Body of pancreas (tissue), 4 donors: Measurements from ENCODE around the gene ESF1. TPM values are rescaled to one million over a fixed set of nuclear protein-coding genes. Genes with fewer than 3 reads are reported as not detected.

Experiments used
- ATAC-seq: fragments of 150-250 bp; one replicate; pipeline ENCODE4 v1.9.1; 2016
- DNase-seq, 4 donors: peaks; one replicate each; pipeline ENCODE4 v3.0.0-alpha.2; 2019
- H3K27ac ChIP-seq, 4 donors: fragments of 200-600 bp; sonication (generic); 1 replicate in 3 of 4; 2 replicates in 1 of 4; pipeline versions ENCODE4 v1.5.1 to v1.6.1; 2016 to 2019; ENCODE audit warnings: mild to moderate bottlenecking in 1 of 4, mixed read lengths in 1 of 4, moderate library complexity in 1 of 4
- H3K27me3 ChIP-seq, 2 donors: fragments of 200-600 bp; sonication (generic); one replicate each; pipeline ENCODE4 v1.6.0; 2016; ENCODE audit warnings: mild to moderate bottlenecking in 1 of 2
- H3K36me3 ChIP-seq, 2 donors: fragments of 200-600 bp; sonication (generic); replicated peaks in 1 of 2; 2 replicates each; pipeline ENCODE4 v1.5.1; 2016; ENCODE audit warnings: low read depth in 2 of 2; ENCODE audit not compliant: insufficient read depth in 1 of 2
- H3K4me1 ChIP-seq: fragments of 200-600 bp; sonication (generic); one replicate; pipeline ENCODE4 v1.6.0; 2016
- H3K4me3 ChIP-seq, 2 donors: fragments of 200-600 bp; sonication (generic); 1 replicate in 1 of 2; 2 replicates in 1 of 2; pipeline ENCODE4 v1.5.1; 2016 to 2019
- H3K9me3 ChIP-seq, 3 donors: fragments of 200-600 bp; sonication (generic); 1 replicate in 2 of 3; 2 replicates in 1 of 3; pipeline ENCODE4 v1.5.1; 2016
- POLR2A ChIP-seq, 3 donors: fragments of 450-650 bp; IDR thresholded peaks; one replicate each; pipeline ENCODE4 v1.6.1; 2016; ENCODE audit warnings: antibody characterized with exemption in 3 of 3, mild to moderate bottlenecking in 2 of 3
- WGBS, 2 donors: methylation state at CpG; one replicate each; pipeline ENCODE4 v1.1.5; 2017; 5-methylcytosine and 5-hydroxymethylcytosine counted together
- intact Hi-C: fragments of 100-400 bp; cut with DNase I; formaldehyde crosslinking; loops from one replicate; pipeline ENCODE4 v1.15.1; 2023
- total RNA-seq, 2 donors: library from RNA; depleted of rRNA; stranded (reverse); fragments of >200 nt; gene quantifications; one replicate each; pipeline ENCODE4 v1.1.0, GENCODE V29; 2016
- TF ChIP-seq, protein P1 (sequence below), 7 experiments: fragments of 450-650 bp in 4 of 7; fragments of 200-600 bp in 3 of 7; sonication (generic) in 3 of 7; IDR thresholded peaks; one replicate each; pipeline ENCODE4 v1.5.1; 2016 to 2019; ENCODE audit warnings: antibody characterized with exemption in 7 of 7

Gene ESF1
- total RNA-seq, 2 donors from 2014 or later = 12.5 to 16.5 TPM

GRCh38 chr20:13736436-13737191 is 48.1 kb downstream of the ESF1 start:
- H3K4me1 ChIP-seq = no peaks in the 10 kb centered on the region
- no peak for DNase-seq
- no peaks in the 10 kb centered on the region for H3K27me3 ChIP-seq
- peaks cover 5 to 11% of the 10 kb centered on the region in 2 donors for H3K36me3 ChIP-seq
- no peak overlapping the region for H3K4me3 ChIP-seq
- intact Hi-C loops = no loop called here
- peak; percentile 33 for ATAC-seq
- TF ChIP-seq, protein P1, sequence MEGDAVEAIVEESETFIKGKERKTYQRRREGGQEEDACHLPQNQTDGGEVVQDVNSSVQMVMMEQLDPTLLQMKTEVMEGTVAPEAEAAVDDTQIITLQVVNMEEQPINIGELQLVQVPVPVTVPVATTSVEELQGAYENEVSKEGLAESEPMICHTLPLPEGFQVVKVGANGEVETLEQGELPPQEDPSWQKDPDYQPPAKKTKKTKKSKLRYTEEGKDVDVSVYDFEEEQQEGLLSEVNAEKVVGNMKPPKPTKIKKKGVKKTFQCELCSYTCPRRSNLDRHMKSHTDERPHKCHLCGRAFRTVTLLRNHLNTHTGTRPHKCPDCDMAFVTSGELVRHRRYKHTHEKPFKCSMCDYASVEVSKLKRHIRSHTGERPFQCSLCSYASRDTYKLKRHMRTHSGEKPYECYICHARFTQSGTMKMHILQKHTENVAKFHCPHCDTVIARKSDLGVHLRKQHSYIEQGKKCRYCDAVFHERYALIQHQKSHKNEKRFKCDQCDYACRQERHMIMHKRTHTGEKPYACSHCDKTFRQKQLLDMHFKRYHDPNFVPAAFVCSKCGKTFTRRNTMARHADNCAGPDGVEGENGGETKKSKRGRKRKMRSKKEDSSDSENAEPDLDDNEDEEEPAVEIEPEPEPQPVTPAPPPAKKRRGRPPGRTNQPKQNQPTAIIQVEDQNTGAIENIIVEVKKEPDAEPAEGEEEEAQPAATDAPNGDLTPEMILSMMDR (IDR thresholded peaks at IDR 0.05) = no peak
- TF ChIP-seq POLR2A (IDR thresholded peaks at IDR 0.05) = no peak
- no peak overlapping the region for H3K27ac ChIP-seq
- 78 to 86% methylated on average over 3 of the region's 3 CpGs for WGBS, 2 donors
- no peaks in the 10 kb centered on the region for H3K9me3 ChIP-seq

DNA sequence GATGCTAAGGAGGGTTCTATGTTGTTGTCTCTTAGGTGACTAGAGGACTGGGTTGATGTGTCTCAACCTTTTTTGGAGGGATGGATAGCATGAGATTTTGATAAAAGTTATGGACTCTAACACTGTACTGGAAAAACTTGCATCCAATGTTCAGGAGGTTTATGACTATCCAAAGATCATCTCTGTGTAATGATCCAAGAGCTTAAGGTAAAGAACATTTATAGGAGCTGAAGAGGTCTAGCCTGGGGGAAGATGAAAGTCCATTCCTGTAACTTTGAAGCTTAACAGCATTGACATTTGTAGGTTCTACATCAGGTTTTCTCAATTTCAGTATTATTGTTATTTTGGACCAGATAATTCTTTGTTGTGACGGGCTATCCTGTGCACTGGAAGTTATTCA is 48.9 kb downstream of the ESF1 start:
- ATAC-seq (no peak), DNase-seq (no peak)
- intact Hi-C loops = no loop called here
- H3K27me3 ChIP-seq = no peaks in the 10 kb centered on the region
- TF ChIP-seq, protein P1 (IDR thresholded peaks at IDR 0.05) = no peak
- no peak for TF ChIP-seq POLR2A (IDR thresholded peaks at IDR 0.05)
- WGBS, 2 donors = 94 to 100% methylated on average over 1 of the region's 1 CpG
- H3K36me3 ChIP-seq = peaks cover 5 to 6% of the 10 kb centered on the region in 2 donors
- no peak overlapping the region for H3K27ac ChIP-seq
- no peaks in the 10 kb centered on the region for H3K4me1 ChIP-seq
- H3K4me3 ChIP-seq = no peak overlapping the region
- H3K9me3 ChIP-seq = no peaks in the 10 kb centered on the region

- 83 to 91% methylated on average over 1 of the region's 1 CpG for WGBS, 2 donors
- Histone ChIP-seq H3K27me3 (no peaks in the 10 kb centered on the region), H3K36me3 (no peaks in the 10 kb centered on the region), H3K4me1 (no peaks in the 10 kb centered on the region), H3K4me3 (no peak overlapping the region), H3K9me3 (no peaks in the 10 kb centered on the region), H3K27ac (no peak overlapping the region)
- no peak for TF ChIP-seq POLR2A (IDR thresholded peaks at IDR 0.05)
- TF ChIP-seq, protein P1 (IDR thresholded peaks at IDR 0.05) = no peak
- intact Hi-C loops = no loop called here
- DNase-seq (peak in 1 of 4 donors; percentile 8), ATAC-seq (no peak)
These were observed 61.7 kb downstream of the ESF1 start for GRCh38 chr20:13723011-13723410.

DNA sequence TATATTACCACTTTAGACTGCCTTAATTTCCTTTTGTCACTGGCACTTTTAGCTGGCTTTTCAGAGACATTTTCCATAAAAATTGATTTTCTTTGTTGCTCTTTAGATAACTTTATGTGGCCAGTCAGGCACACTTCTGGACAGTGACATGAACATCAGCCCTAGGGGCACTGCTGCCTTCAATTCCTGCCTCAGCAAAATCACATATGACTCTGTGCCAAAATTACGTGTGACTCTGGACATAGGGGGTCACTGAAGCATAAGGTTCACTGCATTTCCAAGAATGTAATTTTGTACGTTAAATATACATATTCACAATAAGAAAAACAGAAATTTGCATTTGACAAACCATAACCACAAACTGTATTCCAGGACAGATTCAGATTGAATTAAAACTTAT is 66.5 kb downstream of the ESF1 start:
- WGBS, 2 donors = 93 to 98% methylated on average over 2 of the region's 2 CpGs
- H3K27ac ChIP-seq = no peak overlapping the region
- no peak overlapping the region for H3K4me3 ChIP-seq
- no peaks in the 10 kb centered on the region for H3K27me3 ChIP-seq
- no peak for TF ChIP-seq POLR2A (IDR thresholded peaks at IDR 0.05)
- TF ChIP-seq, protein P1 (IDR thresholded peaks at IDR 0.05) = no peak
- no peaks in the 10 kb centered on the region for H3K4me1 ChIP-seq
- H3K36me3 ChIP-seq = peaks cover 13 to 17% of the 10 kb centered on the region in 2 donors
- ATAC-seq (no peak), DNase-seq (no peak)
- no peaks in the 10 kb centered on the region for H3K9me3 ChIP-seq
- intact Hi-C loops = no loop called here

GRCh38 chr20:13717631-13718044 is 67.1 kb downstream of the ESF1 start:
- Histone ChIP-seq H3K4me3 (no peak overlapping the region), H3K27me3 (no peaks in the 10 kb centered on the region), H3K27ac (no peak overlapping the region), H3K36me3 (peaks cover 13 to 17% of the 10 kb centered on the region in 2 donors), H3K4me1 (no peaks in the 10 kb centered on the region), H3K9me3 (no peaks in the 10 kb centered on the region)
- WGBS, 2 donors = 95 to 100% methylated on average over 1 of the region's 1 CpG
- intact Hi-C loops = no loop called here
- no peak for DNase-seq
- TF ChIP-seq, protein P1 (IDR thresholded peaks at IDR 0.05) = no peak
- TF ChIP-seq POLR2A (IDR thresholded peaks at IDR 0.05) = no peak
- no peak for ATAC-seq
